Midbrain (tissue), 1 donor: ENCODE results near the gene C14orf180.
"Not testable (repeated sequence)": the region's sequence is repeated elsewhere in the genome, so short reads cannot be mapped to it uniquely, and the experiment has no call there.

Experiments
- DNase-seq: peaks from one replicate; lab custom pipeline; 2025; lab: John Stamatoyannopoulos, UW

C14orf180 gene

GRCh38 chr14:104614126-104614812 lies 34.7 kb downstream of the C14orf180 start:
- no peak for DNase-seq

GRCh38 chr14:104624939-104625338 lies 45.4 kb downstream of the C14orf180 start:
- no peak for DNase-seq

GRCh38 chr14:104632781-104633180 lies 53.2 kb downstream of the C14orf180 start:
- no peak for DNase-seq

- peak; percentile 73 for DNase-seq
Observed at GRCh38 chr14:104633276-104634137, 53.9 kb downstream of the C14orf180 start.

- no peak for DNase-seq
Observed at GRCh38 chr14:104634138-104634760, 54.7 kb downstream of the C14orf180 start.

- DNase-seq: no peak
Observed at GRCh38 chr14:104634886-104635570, 55.5 kb downstream of the C14orf180 start.

GRCh38 chr14:104635717-104636116 lies 56.2 kb downstream of the C14orf180 start:
- no peak for DNase-seq

GRCh38 chr14:104636131-104636530 lies 56.6 kb downstream of the C14orf180 start:
- DNase-seq: no peak

GRCh38 chr14:104636846-104637545 lies 57.4 kb downstream of the C14orf180 start:
- DNase-seq: not testable (repeated sequence)

- no peak for DNase-seq
Observed at GRCh38 chr14:104637546-104638003, 58.0 kb downstream of the C14orf180 start.

- no peak for DNase-seq
Observed at GRCh38 chr14:104638190-104638589, 58.6 kb downstream of the C14orf180 start.

GRCh38 chr14:104638927-104639450 lies 59.4 kb downstream of the C14orf180 start:
- no peak for DNase-seq

GRCh38 chr14:104639471-104639870 lies 59.9 kb downstream of the C14orf180 start:
- no peak for DNase-seq
